GM19372 (cell line): ENCODE data around the gene PPP2R2C.
A peak's percentile ranks its signal among the peaks of the same experiment; 100 is the strongest.

ENCODE experiments used
- ATAC-seq: cut with Tn5 transposase; IDR thresholded peaks from one replicate; pipeline ENCODE4 v1.9.1; 2021; ENCODE audit warnings: mild to moderate bottlenecking, low read depth, moderate library complexity; ENCODE audit not compliant: unreplicated experiment

Gene PPP2R2C

GRCh38 chr4:6384541-6384940 is 87.9 kb downstream of the PPP2R2C start:
- no peak for ATAC-seq

GRCh38 chr4:6383929-6384328 is 88.5 kb downstream of the PPP2R2C start:
- no peak for ATAC-seq

DNA sequence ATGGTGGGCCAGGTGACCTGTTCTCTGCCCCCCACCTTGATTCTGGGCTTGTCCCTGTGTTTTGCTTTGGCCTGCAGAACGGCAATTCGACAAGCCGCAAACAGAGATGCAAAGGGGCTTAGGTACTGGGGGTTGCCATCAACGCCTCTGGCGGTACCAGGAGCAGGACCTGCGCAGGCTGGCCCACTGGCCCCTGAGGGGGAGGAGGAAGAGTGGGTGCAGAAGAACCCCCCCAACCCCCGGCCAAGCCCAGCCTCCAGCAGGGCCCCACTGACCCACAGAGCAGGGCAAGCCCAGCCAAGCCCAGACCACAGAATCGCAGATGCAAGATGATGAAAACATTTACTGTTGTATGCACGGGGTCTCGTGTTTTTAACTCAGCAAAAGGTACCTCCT is 89.4 kb downstream of the PPP2R2C start:
- no peak for ATAC-seq

DNA sequence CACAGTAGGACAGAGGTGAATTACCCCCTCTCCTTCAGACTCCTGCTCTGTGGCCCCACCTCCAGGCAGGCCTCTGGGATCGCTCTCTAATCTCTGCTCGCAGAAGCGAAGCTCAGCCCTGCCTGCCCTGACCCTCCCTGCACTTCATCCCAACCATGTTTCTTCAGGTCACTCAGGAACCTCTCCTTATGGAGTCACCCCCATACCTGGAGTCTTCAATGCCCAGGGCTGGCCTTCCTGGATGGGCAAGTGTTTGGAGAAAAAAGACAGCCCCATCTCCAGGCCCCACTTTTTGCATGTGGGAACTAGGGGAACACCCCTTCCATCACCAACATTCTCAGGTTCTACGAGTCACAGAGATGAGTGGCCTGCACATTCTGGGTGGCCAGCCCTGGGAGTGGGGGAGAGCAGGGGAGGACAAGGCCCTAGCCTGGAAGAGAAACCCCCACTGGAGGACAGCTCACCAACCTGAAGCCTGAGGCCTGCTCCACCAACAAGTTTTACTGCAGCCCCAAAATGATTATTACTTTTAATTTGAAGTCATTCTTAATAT is 90.8 kb downstream of the PPP2R2C start:
- ATAC-seq, result no peak

DNA sequence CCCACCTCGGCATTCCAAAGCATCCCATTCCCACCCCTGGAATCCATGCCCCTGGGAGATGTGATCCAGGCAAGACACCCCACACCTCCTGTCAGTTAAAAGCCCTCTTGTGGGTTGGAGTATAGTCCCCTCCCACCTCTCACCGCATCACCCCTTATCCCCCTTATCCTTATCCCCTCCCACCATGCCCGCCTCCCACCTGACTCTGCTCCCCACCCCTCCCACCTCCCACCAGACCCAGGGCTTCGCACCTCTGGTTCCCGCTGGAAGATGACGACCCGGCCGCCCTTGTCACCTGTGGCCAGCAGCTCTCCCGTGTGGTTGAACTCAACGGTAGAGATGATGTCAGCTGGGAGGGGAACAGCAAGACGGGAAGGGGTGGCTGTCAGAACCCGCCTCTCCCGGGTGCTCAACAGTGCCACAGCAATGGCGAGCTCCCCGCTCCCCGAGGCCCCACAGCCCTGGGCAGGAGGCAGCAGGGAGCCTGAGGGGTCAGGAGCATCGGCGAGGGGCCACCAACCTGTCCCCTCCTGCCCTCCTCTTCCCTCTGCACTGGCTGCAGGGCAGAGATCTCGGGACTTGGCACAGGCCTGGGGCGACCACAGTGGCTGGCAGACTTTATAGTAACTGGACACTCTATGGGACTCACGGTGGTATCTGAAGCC is 91.5 kb downstream of the PPP2R2C start:
- ATAC-seq, result no peak

GRCh38 chr4:6379767-6380745 is 92.4 kb downstream of the PPP2R2C start:
- no peak for ATAC-seq

DNA sequence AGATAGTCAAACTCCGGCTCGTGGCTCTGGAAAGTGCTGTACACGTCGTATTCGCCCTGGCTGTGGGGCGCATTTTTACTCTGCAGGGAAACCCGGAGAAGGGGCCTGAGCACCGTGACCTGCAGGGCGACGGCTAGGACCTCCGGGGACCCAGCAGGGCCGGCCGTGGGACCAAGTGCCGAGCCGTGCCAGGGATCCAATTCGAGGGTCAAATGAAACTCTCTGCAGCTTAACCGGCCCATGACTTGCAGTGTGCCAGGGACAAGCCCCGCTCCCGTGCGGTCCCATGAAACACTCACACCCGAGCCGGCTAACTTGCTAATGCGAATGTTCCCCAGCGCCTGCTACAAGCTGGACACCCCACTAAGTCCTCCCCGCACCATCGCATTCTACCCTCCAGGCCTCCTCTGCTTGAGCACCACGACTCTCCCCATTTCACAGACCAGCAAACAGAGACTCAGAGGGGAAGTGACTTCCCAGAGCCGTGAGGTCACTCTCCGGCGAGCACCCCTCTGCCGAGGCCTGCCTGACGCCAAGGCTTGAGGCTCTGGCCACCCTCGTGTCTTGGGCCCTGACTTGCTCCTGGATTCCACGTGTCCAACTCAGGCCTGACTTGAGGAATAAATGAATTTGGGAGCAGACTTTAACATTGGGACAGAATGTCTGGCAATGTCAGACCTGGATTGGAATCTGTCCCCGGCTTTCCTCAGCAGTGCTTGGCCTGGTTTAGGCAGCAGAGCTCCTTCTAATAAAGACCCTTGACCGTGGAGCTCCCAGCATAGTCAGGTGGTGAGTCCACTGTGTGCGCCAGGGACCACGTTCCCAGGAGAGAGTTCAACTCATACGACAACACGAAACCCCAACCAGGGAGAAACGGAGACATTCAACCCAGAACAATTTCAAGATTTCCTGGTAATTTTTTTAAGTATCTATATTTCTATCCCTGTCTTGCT is 93.6 kb downstream of the PPP2R2C start:
- ATAC-seq, result no peak

DNA sequence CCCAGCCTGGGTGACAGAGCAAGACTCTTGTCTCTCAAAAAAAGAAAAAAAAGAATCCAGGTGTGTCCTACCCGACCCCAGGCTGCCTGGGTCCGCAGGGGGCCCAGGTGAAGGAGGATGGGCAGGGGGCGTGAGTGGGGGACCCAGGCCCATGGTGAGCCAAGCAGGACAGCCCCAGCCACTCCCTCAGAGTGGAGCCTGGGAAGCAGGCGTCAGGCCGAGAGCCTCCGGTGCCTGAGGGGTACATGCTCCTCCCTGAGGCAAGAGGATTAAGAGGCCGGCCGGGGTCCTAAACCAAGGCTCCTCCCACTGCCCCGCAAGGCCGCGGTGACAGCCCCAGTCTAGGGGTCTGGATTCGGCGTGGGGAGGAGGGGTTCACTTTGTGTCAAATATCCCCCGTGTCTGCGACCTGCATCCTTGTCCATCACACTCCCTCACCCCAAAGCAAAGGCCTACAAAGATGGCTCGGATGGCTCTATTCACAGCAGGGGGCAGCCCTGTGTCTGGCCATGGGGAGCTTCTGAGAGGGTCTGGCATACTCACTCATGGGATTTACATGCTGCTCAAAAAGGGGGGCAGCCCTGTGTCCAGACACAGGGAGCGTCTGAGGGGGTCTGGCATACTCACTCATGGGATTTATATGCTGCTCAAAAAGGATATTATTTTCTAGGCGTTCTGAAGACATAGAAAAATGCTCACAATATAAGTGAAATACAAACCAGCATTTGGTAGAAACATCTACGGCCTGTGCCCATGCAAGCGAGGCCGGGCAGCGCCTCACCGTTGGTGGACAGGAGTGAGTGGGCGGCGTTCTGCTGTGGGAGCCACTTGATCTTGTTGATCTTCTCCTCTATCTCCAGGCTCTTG is 94.6 kb downstream of the PPP2R2C start:
- no peak for ATAC-seq

- ATAC-seq, result no peak
Measured at GRCh38 chr4:6375620-6376295, 96.7 kb downstream of the PPP2R2C start.

DNA sequence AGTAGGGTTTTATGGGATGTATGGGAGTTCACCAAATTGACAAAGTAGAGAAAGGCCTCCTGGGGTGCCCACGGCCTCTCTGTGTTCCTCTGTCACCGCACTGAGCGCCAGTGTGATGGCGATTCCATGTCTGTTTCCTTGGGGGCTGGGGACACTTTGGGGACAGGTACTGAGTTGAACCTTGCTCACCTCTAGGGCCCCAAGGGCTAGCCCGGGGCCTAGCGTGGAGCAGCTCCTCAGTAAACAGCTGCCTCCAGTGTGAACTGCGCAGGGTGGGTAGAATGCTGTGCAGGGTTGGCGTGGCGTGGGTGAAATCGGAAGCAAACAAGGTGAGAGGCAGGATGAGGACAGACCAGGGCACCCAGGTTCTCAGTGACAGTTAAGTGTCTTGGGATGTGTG is 97.8 kb downstream of the PPP2R2C start:
- no peak for ATAC-seq

DNA sequence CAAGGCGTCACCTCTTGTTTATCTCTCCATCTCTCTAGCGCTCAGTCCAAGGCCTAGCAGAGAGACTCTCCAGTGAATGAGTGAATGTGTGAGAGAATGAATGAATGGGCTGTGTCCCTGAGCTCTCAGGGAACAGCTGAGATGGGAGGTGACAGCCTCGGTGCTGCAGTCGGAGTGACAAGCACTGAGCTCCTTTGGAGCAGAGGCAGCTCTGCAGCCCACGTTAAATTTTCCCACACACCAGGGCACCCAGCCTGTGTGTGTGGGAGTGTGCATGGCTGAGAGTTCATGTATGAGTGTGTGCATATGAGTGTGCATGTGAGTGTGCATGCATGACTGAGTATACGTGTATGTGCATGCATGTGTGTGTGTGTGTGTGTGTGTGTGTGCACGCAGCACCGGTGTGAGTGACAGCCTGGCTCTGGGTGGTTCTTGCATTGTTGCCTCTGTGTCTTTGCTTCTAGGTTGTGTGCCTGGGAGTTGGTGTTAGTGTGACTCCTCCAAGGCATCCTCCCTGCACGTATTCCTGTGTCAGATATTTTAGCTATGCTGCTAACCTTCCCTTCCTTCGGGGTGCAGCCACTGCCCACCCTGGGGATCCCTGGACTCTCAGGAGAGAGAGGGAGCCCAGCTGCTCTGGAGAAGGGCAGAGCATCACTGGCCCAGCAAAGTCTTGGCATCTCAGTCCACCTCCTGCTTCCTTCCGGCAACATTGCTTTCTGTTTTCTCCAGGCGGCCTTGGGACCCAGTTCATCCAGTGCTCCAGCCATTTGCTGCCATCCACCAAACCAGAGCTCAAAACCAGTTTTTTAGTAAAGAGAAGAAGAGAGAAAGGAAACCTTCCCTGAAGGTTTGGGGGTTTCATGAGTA is 98.6 kb downstream of the PPP2R2C start:
- ATAC-seq, result no peak

- peak; percentile 59 for ATAC-seq
Measured at GRCh38 chr4:6372649-6373525, 99.5 kb downstream of the PPP2R2C start.

DNA sequence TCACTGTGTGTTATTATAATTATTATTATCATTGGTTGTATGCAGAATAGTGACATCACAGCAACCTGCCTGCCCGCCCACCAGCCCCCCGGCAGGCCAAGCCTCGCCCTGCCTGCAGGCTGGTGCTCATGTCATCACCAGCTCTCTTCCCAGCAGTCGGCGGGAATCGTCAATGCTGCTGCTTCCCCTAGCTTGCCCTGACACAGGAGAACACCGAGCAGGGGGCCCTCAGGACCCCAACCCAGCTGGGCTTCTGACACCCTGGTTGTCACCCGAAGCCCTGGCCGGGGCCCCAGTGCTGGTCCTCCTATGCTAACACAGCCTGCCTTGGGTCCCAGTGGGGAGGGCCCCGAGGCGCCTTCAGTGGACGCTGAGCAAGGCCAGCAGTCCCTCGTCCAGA is 100.6 kb downstream of the PPP2R2C start:
- no peak for ATAC-seq

DNA sequence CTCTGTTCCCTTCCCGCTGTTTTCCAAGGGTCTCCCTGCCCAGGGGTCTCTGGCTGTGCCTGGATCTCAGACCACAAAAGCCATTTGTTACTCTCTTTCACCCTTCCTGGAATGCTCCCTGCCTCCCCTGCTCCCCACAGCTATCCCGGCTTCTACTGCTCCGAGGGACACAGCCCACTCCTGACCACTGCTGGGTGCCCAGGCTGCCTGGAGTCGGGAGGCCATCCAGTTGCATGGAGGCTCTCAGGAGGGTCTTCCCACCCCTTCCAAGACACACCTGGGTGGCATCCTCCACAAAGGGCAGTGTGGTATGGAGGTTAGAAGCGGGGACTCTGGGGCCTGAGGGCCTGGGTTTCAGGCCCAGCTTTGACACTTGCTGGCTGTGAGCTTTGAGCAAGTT is 101.1 kb downstream of the PPP2R2C start:
- ATAC-seq, result no peak

DNA sequence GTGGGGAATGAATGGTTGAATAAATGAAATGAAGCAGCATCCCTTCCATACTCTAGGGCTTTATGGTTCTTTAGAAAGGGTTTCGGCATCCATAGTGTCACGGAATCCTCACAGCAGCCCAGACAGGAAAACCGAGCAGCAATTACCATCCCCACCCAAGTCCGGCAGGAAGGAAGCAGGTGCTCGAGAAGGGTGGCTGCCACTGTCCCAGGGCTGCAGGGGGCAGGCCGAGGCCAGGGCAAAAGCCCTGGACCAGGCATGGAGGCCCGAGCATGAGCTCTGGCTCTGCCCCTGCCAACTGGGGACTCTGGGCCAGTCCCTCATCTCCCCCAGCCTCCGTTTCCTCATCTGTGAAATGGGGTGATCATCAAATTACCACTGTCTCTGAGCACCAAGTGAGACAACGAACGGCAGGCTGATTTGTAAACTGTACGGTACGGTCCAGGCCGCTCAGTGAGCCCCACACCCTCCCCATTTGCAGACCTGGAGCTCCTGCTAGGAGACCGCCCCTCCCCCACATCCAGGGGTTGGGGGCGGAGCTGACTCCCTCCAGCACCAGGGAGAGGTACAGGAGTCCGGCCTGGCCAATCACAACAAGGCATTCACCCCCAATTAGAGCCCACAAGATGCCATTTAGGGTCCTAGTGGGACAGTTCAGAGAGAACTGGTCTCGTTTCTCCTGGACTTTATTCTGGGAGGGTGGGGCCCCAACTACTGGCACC is 102.3 kb downstream of the PPP2R2C start:
- ATAC-seq, result no peak

DNA sequence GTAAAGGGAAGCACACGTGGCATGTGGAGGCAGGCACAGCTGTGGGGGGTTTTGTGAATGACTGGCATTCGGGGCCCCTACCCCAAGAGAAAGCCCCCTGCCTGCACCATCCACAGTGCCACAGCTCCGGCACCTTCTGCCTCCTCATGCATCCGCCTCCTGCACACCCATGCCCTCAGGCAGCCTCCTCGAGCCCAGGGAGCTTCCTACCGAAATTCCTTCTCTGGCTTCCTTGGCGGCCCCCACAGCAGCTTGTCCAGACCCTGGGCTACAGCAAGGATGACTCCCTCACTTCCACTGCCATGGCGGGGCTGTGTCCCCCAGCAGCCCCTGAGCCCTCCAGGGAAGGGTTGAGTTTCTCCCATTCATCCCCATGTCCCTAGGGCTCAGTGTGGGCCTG is 102.9 kb downstream of the PPP2R2C start:
- ATAC-seq, result no peak
